Stimulated activated CD8-positive, alpha-beta memory T cell treated with anti-CD3 and anti-CD28 coated beads, Interleukin-7, amount 100 ng/mL, for 4 hours (primary cell): ENCODE results near the gene BCL11B.
"Not testable (repeated sequence)": the region's sequence is repeated elsewhere in the genome, so short reads cannot be mapped to it uniquely, and the experiment has no call there.

Experiments used
- DNase-seq, 2 donors: peaks; one replicate each; pipeline ENCODE4 v3.0.0-alpha.2; 2020; ENCODE audit warnings: low read depth in 2 of 2

BCL11B gene

DNA sequence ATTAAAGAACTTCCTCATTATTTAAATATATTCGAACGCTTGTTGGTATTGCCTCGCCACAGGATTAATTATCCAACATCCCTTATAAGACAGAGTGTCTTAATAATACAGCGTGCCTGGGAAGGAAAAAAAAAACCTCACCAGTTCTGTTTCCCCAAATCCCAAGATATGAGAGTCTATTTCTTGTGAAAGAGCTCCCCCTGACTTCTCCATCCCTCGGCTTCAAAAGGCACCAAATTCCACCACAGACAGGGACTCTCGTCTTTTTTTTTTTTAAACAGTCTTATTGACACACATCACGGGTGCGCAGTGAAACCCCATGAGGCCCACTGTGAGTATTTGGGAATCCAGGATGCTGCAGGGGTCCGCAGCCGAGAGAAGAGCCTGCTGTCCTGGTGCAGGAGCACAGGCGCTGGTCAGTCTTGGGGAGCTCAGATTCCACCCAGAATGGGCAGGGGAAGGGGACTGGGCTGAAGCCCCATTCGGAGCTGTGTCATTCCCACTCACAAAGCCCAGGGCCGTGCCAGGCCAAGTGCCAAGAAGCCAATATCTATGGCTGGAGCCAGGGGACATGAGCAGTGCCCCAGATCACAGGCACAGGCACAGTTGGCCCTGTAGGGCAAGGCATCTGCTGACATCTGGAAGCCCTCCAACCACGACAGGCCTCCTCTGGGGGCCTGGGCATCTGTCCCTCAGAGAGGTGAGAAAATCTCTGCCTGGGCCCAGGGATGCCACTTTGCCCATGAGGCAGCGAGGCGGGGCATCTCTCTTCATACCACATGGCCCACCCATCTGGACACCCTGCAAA, 71.9 kb downstream of the BCL11B start:
- no peak for DNase-seq

GRCh38 chr14:99198746-99199502, 73.1 kb downstream of the BCL11B start:
- DNase-seq, result no peak

- no peak for DNase-seq
These were observed 75.7 kb downstream of the BCL11B start for GRCh38 chr14:99196310-99196650.

DNA sequence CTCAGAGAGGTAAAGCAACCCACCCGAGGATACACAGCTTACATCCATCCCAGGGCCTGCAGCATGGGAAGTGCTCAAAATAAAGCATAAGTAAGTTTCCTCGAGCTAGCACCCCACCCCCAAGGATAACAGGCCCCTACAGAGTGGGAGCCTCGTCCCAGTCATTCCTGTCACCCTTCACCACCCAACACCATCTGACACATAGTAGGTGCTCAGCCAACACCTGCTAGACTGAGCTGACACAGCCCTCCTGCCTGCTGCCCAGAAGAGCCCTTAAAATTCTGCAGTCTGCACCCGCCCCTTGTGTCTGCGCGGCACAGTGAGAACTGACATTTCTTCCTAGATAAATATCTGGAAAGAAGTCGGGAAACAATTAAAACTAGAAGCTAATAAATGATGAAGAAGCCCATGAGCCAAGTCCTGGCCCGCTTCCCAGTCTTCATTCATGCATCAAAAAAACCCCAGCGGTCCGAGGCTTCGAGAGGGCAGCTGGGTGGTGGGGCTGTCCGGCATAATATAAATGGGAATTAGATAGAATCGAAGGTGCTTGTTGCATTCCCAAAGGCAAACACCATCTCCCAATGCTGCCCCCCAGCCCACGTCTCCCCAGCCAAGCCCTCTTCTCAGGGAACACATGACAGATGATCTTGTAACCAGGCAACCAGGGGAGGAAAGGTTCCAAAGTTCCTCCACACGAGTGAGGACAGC, 76.2 kb downstream of the BCL11B start:
- no peak for DNase-seq

GRCh38 chr14:99194736-99195135, 77.3 kb downstream of the BCL11B start:
- DNase-seq, result no peak

- DNase-seq, result no peak
These were observed 77.9 kb downstream of the BCL11B start for GRCh38 chr14:99194136-99194535.

GRCh38 chr14:99192830-99193229, 79.2 kb downstream of the BCL11B start:
- no peak for DNase-seq

DNA sequence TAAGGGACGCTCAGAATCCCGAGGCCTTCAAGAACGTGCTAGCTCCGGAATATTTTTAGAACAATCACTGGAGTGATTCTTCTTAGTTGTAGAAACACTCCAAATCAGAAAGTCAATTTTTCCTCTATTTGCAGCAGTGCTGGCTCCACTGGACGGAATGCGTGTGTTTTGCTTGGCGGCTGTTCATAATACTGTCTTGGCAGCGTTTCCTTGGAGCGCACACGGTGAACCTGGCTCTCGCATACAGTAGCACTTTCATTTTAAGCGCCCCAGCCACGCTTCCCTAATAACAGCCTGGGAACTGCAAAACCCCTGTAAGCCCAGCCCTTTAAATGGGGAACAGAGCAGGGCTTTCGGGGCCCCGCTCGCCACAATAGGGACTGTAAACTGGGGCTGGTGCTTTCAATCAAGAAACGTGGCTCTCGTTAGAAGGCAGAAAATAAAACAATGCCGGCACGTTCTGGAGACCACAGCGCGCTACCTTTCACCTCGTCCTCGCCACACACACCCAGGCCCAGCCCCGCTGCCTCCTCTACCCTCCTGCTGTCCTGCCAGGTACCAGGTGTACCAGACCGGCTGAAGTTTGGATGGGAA, 79.9 kb downstream of the BCL11B start:
- no peak for DNase-seq

GRCh38 chr14:99191395-99192027, 80.5 kb downstream of the BCL11B start:
- DNase-seq, result no peak

DNA sequence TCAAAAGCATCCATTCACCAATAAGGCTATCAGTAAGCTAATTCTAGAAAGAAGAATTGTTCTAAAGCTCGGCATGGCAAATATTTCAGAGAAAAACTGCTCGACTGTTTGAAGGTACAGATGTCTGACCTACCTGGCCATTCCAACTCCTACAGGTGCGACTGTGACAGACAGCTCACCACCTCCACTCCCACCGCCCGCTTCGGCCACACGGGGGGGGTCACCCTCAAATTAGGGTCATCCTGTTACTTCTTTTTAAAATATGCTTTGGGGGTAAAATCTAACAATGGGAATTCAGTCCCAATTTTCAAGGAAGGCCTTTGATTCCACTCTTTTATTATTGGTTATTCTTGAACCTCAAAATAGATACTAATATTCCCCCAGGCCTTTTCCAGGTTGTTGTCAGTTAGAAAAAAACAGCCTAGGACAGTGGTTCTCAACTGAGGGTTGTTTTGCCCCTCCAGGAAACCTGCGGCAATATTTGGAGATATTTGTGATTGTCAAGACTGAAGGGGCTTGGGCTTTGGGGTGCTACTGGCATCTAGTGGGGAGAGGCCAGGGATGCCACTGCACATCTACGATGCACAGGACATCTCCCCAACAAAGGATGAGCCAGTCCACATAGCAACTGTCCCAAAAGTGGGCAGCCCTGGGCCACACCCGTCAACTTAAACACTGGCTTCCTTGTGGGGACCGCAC, 81.2 kb downstream of the BCL11B start:
- DNase-seq, result no peak

GRCh38 chr14:99189201-99189801, 82.7 kb downstream of the BCL11B start:
- no peak for DNase-seq

DNA sequence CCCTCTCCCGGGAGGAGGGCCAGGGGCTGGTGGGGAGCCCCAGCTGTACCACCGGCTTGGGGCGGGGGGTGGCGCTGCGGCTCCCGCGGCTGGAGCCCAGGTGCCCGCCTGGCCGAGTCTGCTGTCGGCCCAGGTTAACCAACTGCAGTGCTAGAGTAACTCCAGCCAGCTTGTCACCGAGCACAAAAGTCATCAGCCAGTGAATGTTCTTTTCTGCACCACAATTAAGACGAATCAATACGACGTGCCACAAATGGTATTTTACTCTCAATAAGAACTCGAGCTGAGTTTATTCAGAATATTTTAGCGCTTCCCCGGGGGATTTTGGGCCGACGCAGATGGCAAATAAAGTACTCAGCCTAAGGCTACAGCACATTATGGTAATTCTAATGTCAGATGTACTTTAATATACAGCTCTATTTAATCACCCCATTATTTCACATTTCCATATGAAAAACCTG, 83.2 kb downstream of the BCL11B start:
- DNase-seq, result no peak

- DNase-seq, result no peak
These were observed 84.1 kb downstream of the BCL11B start for GRCh38 chr14:99187858-99188257.

- no peak for DNase-seq
These were observed 84.9 kb downstream of the BCL11B start for GRCh38 chr14:99186956-99187690.

DNA sequence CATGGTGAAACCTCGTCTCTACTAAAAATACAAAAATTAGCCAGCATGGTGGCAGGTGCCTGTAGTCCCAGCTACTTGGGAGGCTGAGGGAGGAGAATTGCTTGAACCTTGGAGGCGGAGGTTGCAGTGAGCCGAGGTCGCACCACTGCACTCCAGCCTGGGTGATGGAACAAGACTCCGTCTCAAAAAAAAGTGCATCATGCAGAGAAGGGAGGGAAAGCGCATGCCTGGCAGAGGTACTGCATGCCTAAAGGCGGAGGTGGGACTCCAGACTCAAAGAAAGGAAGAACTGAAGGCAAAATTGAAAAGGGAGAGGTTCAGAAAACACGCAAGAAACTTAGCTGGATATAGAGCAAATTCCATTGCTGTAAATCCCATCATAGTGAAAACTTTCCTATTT, 85.7 kb downstream of the BCL11B start:
- DNase-seq, result not testable (repeated sequence)

DNA sequence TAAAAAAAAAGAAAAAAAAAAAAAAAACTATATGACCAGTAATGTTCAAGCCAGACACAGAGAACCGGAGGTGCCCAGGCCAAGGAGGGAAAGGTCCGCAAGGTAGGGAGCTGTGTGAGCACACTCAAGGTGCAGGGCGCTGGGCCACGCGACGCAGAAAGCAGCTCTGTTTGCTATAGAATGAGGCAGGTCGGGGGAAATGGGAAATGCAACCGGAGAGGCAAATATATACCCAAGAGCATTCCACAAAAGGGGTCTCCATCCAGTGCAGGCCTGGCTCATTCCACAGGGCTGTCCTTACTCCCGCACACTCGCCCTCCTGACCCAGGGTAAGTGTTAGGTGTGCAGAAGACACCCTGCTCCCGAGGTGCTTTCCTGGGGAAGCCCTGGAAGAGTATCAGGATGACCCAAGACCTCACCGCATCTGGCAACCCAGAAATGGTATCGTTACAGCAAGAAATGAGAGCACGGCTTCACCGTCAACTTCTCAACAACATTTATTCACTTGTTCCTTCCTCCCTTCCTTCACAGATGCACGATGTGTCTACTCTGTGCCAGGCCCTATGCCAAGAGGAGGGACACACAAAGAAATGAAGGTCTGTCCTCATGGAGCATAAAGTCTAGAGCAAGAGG, 86.4 kb downstream of the BCL11B start:
- no peak for DNase-seq

DNA sequence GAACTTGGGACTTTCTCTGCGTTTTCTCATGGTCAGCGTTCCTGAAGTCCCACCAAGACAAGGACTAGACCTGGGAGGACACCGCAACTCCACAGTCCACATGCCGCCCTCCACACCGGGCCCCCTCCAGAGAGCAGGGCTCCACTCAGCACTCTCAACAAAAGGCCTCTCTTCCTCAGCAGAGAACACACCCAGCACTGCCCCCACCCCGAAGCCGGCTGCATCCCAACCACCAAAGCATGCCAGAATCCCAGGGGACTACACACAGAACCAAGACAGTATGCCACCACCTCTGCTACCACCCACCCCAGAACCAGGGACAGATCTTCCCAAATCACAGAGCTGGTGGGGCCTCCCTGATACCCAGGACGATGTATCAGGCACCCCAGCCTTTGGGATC, 88.3 kb downstream of the BCL11B start:
- DNase-seq, result no peak

DNA sequence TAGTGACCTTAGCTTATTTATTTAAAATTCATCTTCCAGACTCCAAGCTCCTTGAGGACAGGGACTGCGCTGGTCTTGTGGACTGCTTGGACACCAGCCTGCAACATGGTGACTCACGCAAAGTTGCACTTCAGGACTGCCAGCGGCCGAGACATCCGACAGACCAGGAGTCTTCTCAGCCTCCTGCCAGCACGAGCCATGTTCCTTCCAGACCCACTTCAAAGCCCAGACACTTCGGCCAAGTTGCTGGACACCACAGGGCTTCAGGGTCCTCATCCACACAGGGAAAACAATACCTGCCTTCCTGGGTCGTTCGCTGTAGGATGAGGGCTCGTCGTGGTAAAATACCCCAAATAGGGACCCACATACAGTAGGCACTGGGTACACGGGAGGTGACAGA, 88.7 kb downstream of the BCL11B start:
- DNase-seq, result no peak

- DNase-seq, result no peak
These were observed 89.3 kb downstream of the BCL11B start for GRCh38 chr14:99182548-99183250.
